Measurements from ENCODE around the gene MROH7. TPM values are rescaled to one million over a fixed set of nuclear protein-coding genes. Genes with fewer than 3 reads are reported as not detected.
A peak's percentile ranks its signal among the peaks of the same experiment; 100 is the strongest.

The MROH7 gene
- total RNA-seq, 2 donors from 2014 or later, result 0.39 to 0.86 TPM

- H3K27ac Mint-ChIP-seq, result no peak overlapping the region
- no peaks in the 10 kb centered on the region for H3K9me3 Mint-ChIP-seq
- H3K4me1 Mint-ChIP-seq (ENCODE audit: low read depth), result no peaks in the 10 kb centered on the region
- no peak for ATAC-seq (replicated peaks in 1 of 2)
- H3K36me3 Mint-ChIP-seq (ENCODE audit: insufficient read depth in 2 of 2), result no peaks in the 10 kb centered on the region
- H3K4me3 Mint-ChIP-seq, result no peak overlapping the region
- peaks cover 6% of the 10 kb centered on the region for H3K27me3 Mint-ChIP-seq (ENCODE audit: low read depth)
- no peak for DNase-seq
These were observed 8.3 kb downstream of the MROH7 start for GRCh38 chr1:54649921-54650320.

- DNase-seq (no peak), ATAC-seq (replicated peaks in 1 of 2) (no peak)
- H3K36me3 Mint-ChIP-seq (ENCODE audit: insufficient read depth in 2 of 2), result no peaks in the 10 kb centered on the region
These were observed 8.8 kb downstream of the MROH7 start for GRCh38 chr1:54650417-54650816.

GRCh38 chr1:54651608-54652007, 10.0 kb downstream of the MROH7 start:
- H3K36me3 Mint-ChIP-seq (ENCODE audit: insufficient read depth in 2 of 2), result no peaks in the 10 kb centered on the region
- ATAC-seq (replicated peaks in 1 of 2), result no peak
- no peak overlapping the region for H3K4me3 Mint-ChIP-seq
- no peaks in the 10 kb centered on the region for H3K4me1 Mint-ChIP-seq (ENCODE audit: low read depth)
- no peak for DNase-seq
- H3K27me3 Mint-ChIP-seq (ENCODE audit: low read depth), result peaks cover 6% of the 10 kb centered on the region
- H3K27ac Mint-ChIP-seq, result no peak overlapping the region
- no peaks in the 10 kb centered on the region for H3K9me3 Mint-ChIP-seq

More at GRCh38 chr1:54650417-54650816, 8.8 kb downstream of the MROH7 start:
- H3K27ac Mint-ChIP-seq, result no peak overlapping the region
- no peaks in the 10 kb centered on the region for H3K9me3 Mint-ChIP-seq
- no peaks in the 10 kb centered on the region for H3K4me1 Mint-ChIP-seq (ENCODE audit: low read depth)
- H3K4me3 Mint-ChIP-seq, result no peak overlapping the region
- peaks cover 6% of the 10 kb centered on the region for H3K27me3 Mint-ChIP-seq (ENCODE audit: low read depth)

- ATAC-seq (replicated peaks in 1 of 2) (no peak), DNase-seq (no peak)
- H3K9me3 Mint-ChIP-seq, result no peaks in the 10 kb centered on the region
These were observed 10.6 kb downstream of the MROH7 start for GRCh38 chr1:54652168-54652567.

GRCh38 chr1:54653036-54653435, 11.4 kb downstream of the MROH7 start:
- no peaks in the 10 kb centered on the region for H3K36me3 Mint-ChIP-seq (ENCODE audit: insufficient read depth in 2 of 2)
- no peak overlapping the region for H3K4me3 Mint-ChIP-seq
- peaks cover 6% of the 10 kb centered on the region for H3K27me3 Mint-ChIP-seq (ENCODE audit: low read depth)
- peaks cover 2% of the 10 kb centered on the region in 2 donors for H3K9me3 Mint-ChIP-seq
- H3K27ac Mint-ChIP-seq, result no peak overlapping the region
- ATAC-seq (replicated peaks in 1 of 2) (no peak), DNase-seq (no peak)
- no peaks in the 10 kb centered on the region for H3K4me1 Mint-ChIP-seq (ENCODE audit: low read depth)

More at GRCh38 chr1:54652168-54652567, 10.6 kb downstream of the MROH7 start:
- Mint-ChIP-seq H3K27me3 (ENCODE audit: low read depth) (peaks cover 6% of the 10 kb centered on the region), H3K4me1 (ENCODE audit: low read depth) (no peaks in the 10 kb centered on the region), H3K27ac (no peak overlapping the region), H3K4me3 (no peak overlapping the region), H3K36me3 (ENCODE audit: insufficient read depth in 2 of 2) (no peaks in the 10 kb centered on the region)

GRCh38 chr1:54658164-54658913, 16.8 kb downstream of the MROH7 start:
- Mint-ChIP-seq H3K27me3 (ENCODE audit: low read depth) (no peaks in the 10 kb centered on the region), H3K27ac (no peak overlapping the region), H3K36me3 (ENCODE audit: insufficient read depth in 2 of 2) (no peaks in the 10 kb centered on the region), H3K9me3 (peaks cover 4 to 6% of the 10 kb centered on the region in 2 donors), H3K4me3 (no peak overlapping the region), H3K4me1 (ENCODE audit: low read depth) (no peaks in the 10 kb centered on the region)
- no peak for DNase-seq
- ATAC-seq (replicated peaks in 1 of 2), result no peak

- ATAC-seq (replicated peaks in 1 of 2) (no peak), DNase-seq (no peak)
- H3K9me3 Mint-ChIP-seq, result peaks cover 0 to 1% of the 10 kb centered on the region in 2 donors
- no peak overlapping the region for H3K4me3 Mint-ChIP-seq
- no peak overlapping the region for H3K27ac Mint-ChIP-seq
- no peaks in the 10 kb centered on the region for H3K27me3 Mint-ChIP-seq (ENCODE audit: low read depth)
- H3K36me3 Mint-ChIP-seq (ENCODE audit: insufficient read depth in 2 of 2), result no peaks in the 10 kb centered on the region
- H3K4me1 Mint-ChIP-seq (ENCODE audit: low read depth), result no peaks in the 10 kb centered on the region
These were observed 22.1 kb downstream of the MROH7 start for GRCh38 chr1:54663725-54664124.

GRCh38 chr1:54664364-54664763, 22.8 kb downstream of the MROH7 start:
- Mint-ChIP-seq H3K4me1 (ENCODE audit: low read depth) (no peaks in the 10 kb centered on the region), H3K4me3 (no peak overlapping the region), H3K9me3 (peaks cover 0 to 1% of the 10 kb centered on the region in 2 donors), H3K27me3 (ENCODE audit: low read depth) (no peaks in the 10 kb centered on the region), H3K36me3 (ENCODE audit: insufficient read depth in 2 of 2) (no peaks in the 10 kb centered on the region), H3K27ac (no peak overlapping the region)
- no peak for DNase-seq
- no peak for ATAC-seq (replicated peaks in 1 of 2)

GRCh38 chr1:54665852-54666251, 24.3 kb downstream of the MROH7 start:
- ATAC-seq (replicated peaks in 1 of 2), result no peak
- Mint-ChIP-seq H3K4me1 (ENCODE audit: low read depth) (no peaks in the 10 kb centered on the region), H3K36me3 (ENCODE audit: insufficient read depth in 2 of 2) (no peaks in the 10 kb centered on the region), H3K4me3 (no peak overlapping the region), H3K27me3 (ENCODE audit: low read depth) (no peaks in the 10 kb centered on the region), H3K27ac (no peak overlapping the region), H3K9me3 (peaks cover 0 to 1% of the 10 kb centered on the region in 2 donors)
- DNase-seq, result no peak

GRCh38 chr1:54666333-54666732, 24.7 kb downstream of the MROH7 start:
- Mint-ChIP-seq H3K27me3 (ENCODE audit: low read depth) (no peaks in the 10 kb centered on the region), H3K9me3 (peaks cover 0 to 1% of the 10 kb centered on the region in 2 donors), H3K4me1 (ENCODE audit: low read depth) (no peaks in the 10 kb centered on the region), H3K27ac (no peak overlapping the region), H3K4me3 (no peak overlapping the region), H3K36me3 (ENCODE audit: insufficient read depth in 2 of 2) (no peaks in the 10 kb centered on the region)
- no peak for ATAC-seq (replicated peaks in 1 of 2)
- no peak for DNase-seq

GRCh38 chr1:54667797-54668196, 26.2 kb downstream of the MROH7 start:
- Mint-ChIP-seq H3K27ac (no peak overlapping the region), H3K4me3 (no peak overlapping the region), H3K36me3 (ENCODE audit: insufficient read depth in 2 of 2) (no peaks in the 10 kb centered on the region), H3K4me1 (ENCODE audit: low read depth) (peaks cover 6% of the 10 kb centered on the region), H3K9me3 (peaks cover 0 to 1% of the 10 kb centered on the region in 2 donors), H3K27me3 (ENCODE audit: low read depth) (no peaks in the 10 kb centered on the region)
- ATAC-seq (replicated peaks in 1 of 2) (no peak), DNase-seq (no peak)

- DNase-seq (no peak), ATAC-seq (replicated peaks in 1 of 2) (no peak)
- H3K9me3 Mint-ChIP-seq, result peaks cover 0 to 1% of the 10 kb centered on the region in 2 donors
- H3K4me1 Mint-ChIP-seq (ENCODE audit: low read depth), result peaks cover 10% of the 10 kb centered on the region
- no peak overlapping the region for H3K4me3 Mint-ChIP-seq
- H3K36me3 Mint-ChIP-seq (ENCODE audit: insufficient read depth in 2 of 2), result no peaks in the 10 kb centered on the region
- no peak overlapping the region for H3K27ac Mint-ChIP-seq
- H3K27me3 Mint-ChIP-seq (ENCODE audit: low read depth), result peaks cover 4% of the 10 kb centered on the region
These were observed 27.0 kb downstream of the MROH7 start for GRCh38 chr1:54668567-54668966.

- Mint-ChIP-seq H3K4me3 (no peak overlapping the region), H3K9me3 (no peaks in the 10 kb centered on the region), H3K36me3 (ENCODE audit: insufficient read depth in 2 of 2) (no peaks in the 10 kb centered on the region), H3K27me3 (ENCODE audit: low read depth) (peaks cover 5% of the 10 kb centered on the region), H3K4me1 (ENCODE audit: low read depth) (peaks cover 10% of the 10 kb centered on the region), H3K27ac (peak overlapping the region; percentile 21)
- peak; percentile 94 to 97 for ATAC-seq (replicated peaks in 1 of 2)
- peak; percentile 79 to 83 for DNase-seq
These were observed 30.5 kb downstream of the MROH7 start for GRCh38 chr1:54671985-54672608.
